SHP77 treated with DMSO at 0.1 percent for 48 hours (cell line): Measurements from ENCODE around the gene SCARF2.
"Not testable (repeated sequence)": the region's sequence is repeated elsewhere in the genome, so short reads cannot be mapped to it uniquely, and the experiment has no call there.

ENCODE experiments used
- DNase-seq: peaks from one replicate; lab custom pipeline; 2025; lab: John Stamatoyannopoulos, UW

SCARF2 gene

GRCh38 chr22:20437613-20438426, at the start of gene SCARF2:
SCARF2 (minus strand) TSS chr22:20437825; CDS start chr22:20437754, 71 bp downstream.
- DNase-seq: no peak

GRCh38 chr22:20486229-20486628, 48.6 kb upstream of the SCARF2 start:
- DNase-seq: no peak

GRCh38 chr22:20484948-20485683, 47.5 kb upstream of the SCARF2 start:
- no peak for DNase-seq

GRCh38 chr22:20483771-20484170, 46.1 kb upstream of the SCARF2 start:
- no peak for DNase-seq

GRCh38 chr22:20483143-20483506, 45.5 kb upstream of the SCARF2 start:
- not testable (repeated sequence) for DNase-seq

GRCh38 chr22:20479612-20480196, 42.1 kb upstream of the SCARF2 start:
- no peak for DNase-seq

GRCh38 chr22:20478059-20478458, 40.4 kb upstream of the SCARF2 start:
- not testable (repeated sequence) for DNase-seq

GRCh38 chr22:20475569-20475968, 37.9 kb upstream of the SCARF2 start:
- not testable (repeated sequence) for DNase-seq

- DNase-seq: no peak
These were observed 37.5 kb upstream of the SCARF2 start for GRCh38 chr22:20475115-20475436.

- DNase-seq: no peak
These were observed 35.2 kb upstream of the SCARF2 start for GRCh38 chr22:20472629-20473442.

GRCh38 chr22:20471126-20471833, 33.7 kb upstream of the SCARF2 start:
- no peak for DNase-seq

GRCh38 chr22:20470525-20470924, 32.9 kb upstream of the SCARF2 start:
- DNase-seq: not testable (repeated sequence)

- no peak for DNase-seq
These were observed 31.7 kb upstream of the SCARF2 start for GRCh38 chr22:20469110-20469868.

- DNase-seq: no peak
These were observed 29.2 kb upstream of the SCARF2 start for GRCh38 chr22:20466659-20467379.

- no peak for DNase-seq
These were observed 28.1 kb upstream of the SCARF2 start for GRCh38 chr22:20465759-20466077.

GRCh38 chr22:20464912-20465758, 27.5 kb upstream of the SCARF2 start:
- no peak for DNase-seq

GRCh38 chr22:20464096-20464614, 26.5 kb upstream of the SCARF2 start:
- DNase-seq: no peak

- no peak for DNase-seq
These were observed 25.9 kb upstream of the SCARF2 start for GRCh38 chr22:20463324-20464095.
